NCI-H2196 treated with DMSO at 0.1 percent for 48 hours (cell line): ENCODE results near the gene LILRA6.
"Not testable (repeated sequence)": the region's sequence is repeated elsewhere in the genome, so short reads cannot be mapped to it uniquely, and the experiment has no call there.

ENCODE experiments used
- DNase-seq: peaks from one replicate; lab custom pipeline; 2025; ENCODE audit not compliant: unreplicated experiment; lab: John Stamatoyannopoulos, UW

The LILRA6 gene

GRCh38 chr19:54208784-54209057 is 33.9 kb downstream of the LILRA6 start:
- no peak for DNase-seq

GRCh38 chr19:54207983-54208783 is 34.4 kb downstream of the LILRA6 start:
- DNase-seq, result no peak

- DNase-seq, result no peak
Observed at GRCh38 chr19:54207676-54207982, 35.0 kb downstream of the LILRA6 start.

GRCh38 chr19:54207193-54207592 is 35.4 kb downstream of the LILRA6 start:
- not testable (repeated sequence) for DNase-seq

- no peak for DNase-seq
Observed at GRCh38 chr19:54206831-54207177, 35.8 kb downstream of the LILRA6 start.

- DNase-seq, result no peak
Observed at GRCh38 chr19:54206030-54206830, 36.4 kb downstream of the LILRA6 start.

- DNase-seq, result no peak
Observed at GRCh38 chr19:54204767-54205468, 37.7 kb downstream of the LILRA6 start.

- no peak for DNase-seq
Observed at GRCh38 chr19:54203151-54203611, 39.4 kb downstream of the LILRA6 start.

- DNase-seq, result no peak
Observed at GRCh38 chr19:54201980-54202379, 40.6 kb downstream of the LILRA6 start.

- no peak for DNase-seq
Observed at GRCh38 chr19:54201172-54201701, 41.4 kb downstream of the LILRA6 start.

- DNase-seq, result no peak
Observed at GRCh38 chr19:54199401-54199800, 43.2 kb downstream of the LILRA6 start.

GRCh38 chr19:54197121-54197520 is 45.5 kb downstream of the LILRA6 start:
- DNase-seq, result no peak

- DNase-seq, result no peak
Observed at GRCh38 chr19:54196536-54196935, 46.1 kb downstream of the LILRA6 start.

- not testable (repeated sequence) for DNase-seq
Observed at GRCh38 chr19:54194463-54194862, 48.1 kb downstream of the LILRA6 start.

GRCh38 chr19:54193011-54193410 is 49.6 kb downstream of the LILRA6 start:
- DNase-seq, result no peak

GRCh38 chr19:54191811-54192453 is 50.7 kb downstream of the LILRA6 start:
- no peak for DNase-seq

- peak; percentile 74 for DNase-seq
Observed at GRCh38 chr19:54191011-54191810, 51.4 kb downstream of the LILRA6 start, which contains the start of gene TSEN34. Gene TSEN34, plus strand, starts transcription at chr19:54191308. Its CDS starts 57 bp downstream, at chr19:54191365.

- DNase-seq, result peak; percentile 99
Observed at GRCh38 chr19:54190503-54191010, 52.0 kb downstream of the LILRA6 start.

GRCh38 chr19:54189735-54190502 is 52.7 kb downstream of the LILRA6 start:
- DNase-seq, result peak; percentile 99
